ENCODE results near the gene IL3. TPM values are rescaled to one million over a fixed set of nuclear protein-coding genes. Genes with fewer than 3 reads are reported as not detected.

The IL3 gene
- total and polyA plus RNA-seq, 8 donors = not detected

DNA sequence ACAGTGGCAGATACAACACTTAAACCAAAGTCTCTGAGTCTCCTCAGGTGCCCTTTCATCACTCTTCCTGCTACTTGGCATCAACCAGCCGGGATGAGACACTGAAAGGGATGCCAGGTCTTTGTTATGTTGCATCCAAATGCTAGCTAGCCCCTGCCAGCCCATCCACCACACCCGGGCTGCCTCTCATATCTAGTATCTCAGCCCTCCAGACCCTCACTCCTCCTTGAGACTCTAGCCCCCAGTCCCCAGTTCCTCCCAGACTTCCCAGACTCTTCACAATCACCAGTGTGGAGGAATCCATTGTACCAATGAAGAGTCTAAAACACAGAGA is 34.6 kb downstream of the IL3 start:
- TF ChIP-seq CTCF (IDR thresholded peaks at IDR 0.05) (no peak), POLR2A (IDR thresholded peaks at IDR 0.05) (no peak), EP300 (IDR thresholded peaks at IDR 0.05) (no peak), POLR2AphosphoS5 (IDR thresholded peaks at IDR 0.05) (no peak)
- H3K27me3 ChIP-seq = no peaks in the 10 kb centered on the region
- H3K27ac ChIP-seq = no peak overlapping the region
- no peak overlapping the region for H3K4me3 ChIP-seq
- no peaks in the 10 kb centered on the region for H3K4me1 ChIP-seq
- no peaks in the 10 kb centered on the region for H3K36me3 ChIP-seq
- WGBS, 5 donors = 78 to 100% (median 92%) methylated on average over 2 of the region's 2 CpGs
- intact Hi-C loops (cut with DNase I; ENCODE audit: low total_unique reads) = no loop called here
- H3K9me3 ChIP-seq = no peaks in the 10 kb centered on the region
- no peak for DNase-seq

DNA sequence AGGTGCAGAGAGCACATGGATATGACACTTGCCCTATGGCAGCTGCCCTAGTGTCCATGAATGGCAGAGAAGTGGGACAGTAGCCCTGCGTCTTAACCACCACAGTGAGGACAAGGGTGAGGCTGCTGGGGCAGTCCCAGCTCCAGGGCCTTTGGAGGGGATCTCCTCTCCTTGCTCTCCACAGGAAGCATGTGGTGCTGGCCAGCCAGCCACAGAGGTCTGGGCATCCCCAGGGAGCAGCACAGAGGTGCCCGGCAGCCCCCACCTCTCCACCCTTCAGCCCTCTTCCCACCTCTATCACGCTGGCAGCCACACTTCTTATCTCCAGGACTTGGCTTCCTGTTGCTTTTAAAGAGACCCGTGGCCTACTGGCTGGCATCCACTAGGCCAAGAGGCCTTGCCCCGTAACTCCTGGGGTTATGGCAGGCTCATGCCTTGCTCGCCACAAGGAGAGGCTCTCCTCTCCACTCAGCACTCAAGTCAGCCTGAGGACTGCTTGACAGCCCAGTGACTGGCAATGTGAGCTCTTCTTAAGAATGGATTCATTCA is 35.0 kb downstream of the IL3 start:
- TF ChIP-seq CTCF (IDR thresholded peaks at IDR 0.05) = no peak
- TF ChIP-seq POLR2AphosphoS5 (IDR thresholded peaks at IDR 0.05) = no peak
- TF ChIP-seq POLR2A (IDR thresholded peaks at IDR 0.05) = no peak
- TF ChIP-seq EP300 (IDR thresholded peaks at IDR 0.05) = no peak
- Histone ChIP-seq H3K4me1 (no peaks in the 10 kb centered on the region), H3K27me3 (no peaks in the 10 kb centered on the region), H3K27ac (no peak overlapping the region), H3K4me3 (no peak overlapping the region), H3K9me3 (no peaks in the 10 kb centered on the region), H3K36me3 (no peaks in the 10 kb centered on the region)
- intact Hi-C loops (cut with DNase I; ENCODE audit: low total_unique reads) = no loop called here
- no peak for DNase-seq
- 49 to 74% (median 67%) methylated on average over 6 of the region's 6 CpGs for WGBS, 5 donors

- H3K27ac ChIP-seq = no peak overlapping the region
- no peaks in the 10 kb centered on the region for H3K27me3 ChIP-seq
- WGBS, 5 donors = 77 to 93% (median 82%) methylated on average over 2 to 3 of the region's 3 CpGs
- no peak overlapping the region for H3K4me3 ChIP-seq
- intact Hi-C loops (cut with DNase I; ENCODE audit: low total_unique reads) = no loop called here
- H3K9me3 ChIP-seq = no peaks in the 10 kb centered on the region
- H3K4me1 ChIP-seq = no peaks in the 10 kb centered on the region
- TF ChIP-seq EP300 (IDR thresholded peaks at IDR 0.05) = no peak
- no peak for TF ChIP-seq POLR2A (IDR thresholded peaks at IDR 0.05)
- TF ChIP-seq CTCF (IDR thresholded peaks at IDR 0.05) = no peak
- no peaks in the 10 kb centered on the region for H3K36me3 ChIP-seq
- DNase-seq = no peak
These were observed 36.4 kb downstream of the IL3 start for GRCh38 chr5:132096904-132097303.

DNA sequence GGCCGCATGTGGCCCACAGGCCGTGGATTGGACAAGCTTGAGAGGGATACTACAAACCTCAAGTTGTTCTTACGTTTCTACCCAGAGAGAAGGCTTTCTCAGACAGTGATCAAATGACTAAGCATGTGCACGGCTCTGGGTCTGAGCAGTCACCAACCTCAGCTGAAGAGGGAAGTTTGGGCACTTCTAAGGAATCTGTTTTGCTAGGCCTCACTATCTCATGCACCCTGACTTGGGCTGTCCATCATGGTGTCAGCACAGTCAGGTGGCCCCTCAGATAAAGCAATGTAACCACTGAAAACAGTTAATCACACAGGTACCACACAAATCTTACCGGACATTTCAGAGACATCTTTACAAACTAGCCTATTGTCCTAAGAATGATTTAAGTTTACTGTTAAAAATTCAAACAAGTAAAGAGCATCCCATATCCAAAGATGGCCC is 37.7 kb downstream of the IL3 start:
- 62 to 77% (median 74%) methylated on average over 5 of the region's 5 CpGs for WGBS, 5 donors
- no peak overlapping the region for H3K4me3 ChIP-seq
- H3K36me3 ChIP-seq = no peaks in the 10 kb centered on the region
- intact Hi-C loops (cut with DNase I; ENCODE audit: low total_unique reads) = no loop called here
- no peaks in the 10 kb centered on the region for H3K27me3 ChIP-seq
- DNase-seq = no peak
- no peak overlapping the region for H3K27ac ChIP-seq
- H3K9me3 ChIP-seq = no peaks in the 10 kb centered on the region
- H3K4me1 ChIP-seq = peaks cover 1 to 5% (median 3%) of the 10 kb centered on the region in 4 donors
- TF ChIP-seq CTCF (IDR thresholded peaks at IDR 0.05) (no peak), POLR2A (IDR thresholded peaks at IDR 0.05) (no peak), POLR2AphosphoS5 (IDR thresholded peaks at IDR 0.05) (no peak), EP300 (IDR thresholded peaks at IDR 0.05) (no peak)
